HepG2 (cell line): Measurements from ENCODE around the gene SCN9A.
"Not testable (repeated sequence)": the region's sequence is repeated elsewhere in the genome, so short reads cannot be mapped to it uniquely, and the experiment has no call there.

Experiments used
- REPIN1 ChIP-seq: sonication (generic); formaldehyde crosslinking; IDR thresholded peaks from 2 replicates; pipeline ENCODE4 v1.8.0; 2022; ENCODE audit warnings: missing genetic modification reagents, low read depth, mild to moderate bottlenecking, borderline replicate concordance
- TF ChIP-seq, protein P1 (sequence below): sonication (generic); formaldehyde crosslinking; IDR thresholded peaks from 2 replicates; pipeline ENCODE4 v1.5.0; 2020; ENCODE audit warnings: mild to moderate bottlenecking, missing genetic modification reagents, moderate library complexity

GRCh38 chr2:166209944-166210343 is 165.8 kb downstream of the SCN9A start:
- not testable (repeated sequence) for TF ChIP-seq REPIN1 (CRISPR knock-in tag)
- TF ChIP-seq, protein P1, sequence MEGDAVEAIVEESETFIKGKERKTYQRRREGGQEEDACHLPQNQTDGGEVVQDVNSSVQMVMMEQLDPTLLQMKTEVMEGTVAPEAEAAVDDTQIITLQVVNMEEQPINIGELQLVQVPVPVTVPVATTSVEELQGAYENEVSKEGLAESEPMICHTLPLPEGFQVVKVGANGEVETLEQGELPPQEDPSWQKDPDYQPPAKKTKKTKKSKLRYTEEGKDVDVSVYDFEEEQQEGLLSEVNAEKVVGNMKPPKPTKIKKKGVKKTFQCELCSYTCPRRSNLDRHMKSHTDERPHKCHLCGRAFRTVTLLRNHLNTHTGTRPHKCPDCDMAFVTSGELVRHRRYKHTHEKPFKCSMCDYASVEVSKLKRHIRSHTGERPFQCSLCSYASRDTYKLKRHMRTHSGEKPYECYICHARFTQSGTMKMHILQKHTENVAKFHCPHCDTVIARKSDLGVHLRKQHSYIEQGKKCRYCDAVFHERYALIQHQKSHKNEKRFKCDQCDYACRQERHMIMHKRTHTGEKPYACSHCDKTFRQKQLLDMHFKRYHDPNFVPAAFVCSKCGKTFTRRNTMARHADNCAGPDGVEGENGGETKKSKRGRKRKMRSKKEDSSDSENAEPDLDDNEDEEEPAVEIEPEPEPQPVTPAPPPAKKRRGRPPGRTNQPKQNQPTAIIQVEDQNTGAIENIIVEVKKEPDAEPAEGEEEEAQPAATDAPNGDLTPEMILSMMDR (CRISPR knock-in tag), result not testable (repeated sequence)
